ENCODE data around the gene MED10. TPM values are rescaled to one million over a fixed set of nuclear protein-coding genes. Genes with fewer than 3 reads are reported as not detected.

The MED10 gene
- polyA plus RNA-seq, 1 of the 3 experiments (the other 2 are of a cell fraction), result 75.9 TPM

- Histone ChIP-seq H3K4me3 (ENCODE audit: low read depth in 2 of 2, low read length in 1 of 2) (no peak overlapping the region), H3K79me2 (ENCODE audit: insufficient read depth) (no peaks in the 10 kb centered on the region), H3K9me2 (no peaks in the 10 kb centered on the region), H3F3A (replicated peaks; ENCODE audit: insufficient read depth) (no peaks in the 10 kb centered on the region), H3K4me1 (ENCODE audit: control insufficient read depth in 1 of 2, insufficient read depth in 2 of 2, low read depth in 1 of 2, low read length in 1 of 2) (peaks cover 0 to 14% of the 10 kb centered on the region in 2 experiments; a peak in 1 of 4 replicates), H3K27me3 (ENCODE audit: insufficient read depth) (no peaks in the 10 kb centered on the region), H3K4me2 (no peak overlapping the region), H3K9ac (no peak overlapping the region), H2AFZ (ENCODE audit: low read depth) (no peak overlapping the region), H3K27ac (ENCODE audit: low read depth in 2 of 2, low read length in 1 of 2) (no peak overlapping the region), H3K9me3 (no peaks in the 10 kb centered on the region), H4K20me1 (ENCODE audit: insufficient read depth) (no peaks in the 10 kb centered on the region), H3K36me3 (replicated peaks in 1 of 2; ENCODE audit: control insufficient read depth in 1 of 2, insufficient read depth in 2 of 2, low read length in 1 of 2) (peaks cover 0 to under 1% of the 10 kb centered on the region in 2 experiments)
- no peak for TF ChIP-seq FOXJ3 (CRISPR knock-in tag; IDR thresholded peaks at IDR 0.05)
- TF ChIP-seq SMC3 (IDR thresholded peaks at IDR 0.05; ENCODE audit: low read depth, low read length), result no peak
- TF ChIP-seq RAD21 (IDR thresholded peaks at IDR 0.05; ENCODE audit: low read length), result no peak
- no peak for TF ChIP-seq RFX5 (IDR thresholded peaks at IDR 0.05; ENCODE audit: low read length)
- TF ChIP-seq CHD2 (IDR thresholded peaks at IDR 0.05; ENCODE audit: low read length, partially characterized antibody), result no peak
- TF ChIP-seq EZH2phosphoT487 (IDR thresholded peaks at IDR 0.05; ENCODE audit: borderline replicate concordance, low read depth), result no peak
- TF ChIP-seq MEF2A (IDR thresholded peaks at IDR 0.05; ENCODE audit: borderline replicate concordance, low read depth), result no peak
- TF ChIP-seq POLR2AphosphoS5 (IDR thresholded peaks at IDR 0.05; ENCODE audit: low read depth, low read length), result no peak
- TF ChIP-seq, protein P1, sequence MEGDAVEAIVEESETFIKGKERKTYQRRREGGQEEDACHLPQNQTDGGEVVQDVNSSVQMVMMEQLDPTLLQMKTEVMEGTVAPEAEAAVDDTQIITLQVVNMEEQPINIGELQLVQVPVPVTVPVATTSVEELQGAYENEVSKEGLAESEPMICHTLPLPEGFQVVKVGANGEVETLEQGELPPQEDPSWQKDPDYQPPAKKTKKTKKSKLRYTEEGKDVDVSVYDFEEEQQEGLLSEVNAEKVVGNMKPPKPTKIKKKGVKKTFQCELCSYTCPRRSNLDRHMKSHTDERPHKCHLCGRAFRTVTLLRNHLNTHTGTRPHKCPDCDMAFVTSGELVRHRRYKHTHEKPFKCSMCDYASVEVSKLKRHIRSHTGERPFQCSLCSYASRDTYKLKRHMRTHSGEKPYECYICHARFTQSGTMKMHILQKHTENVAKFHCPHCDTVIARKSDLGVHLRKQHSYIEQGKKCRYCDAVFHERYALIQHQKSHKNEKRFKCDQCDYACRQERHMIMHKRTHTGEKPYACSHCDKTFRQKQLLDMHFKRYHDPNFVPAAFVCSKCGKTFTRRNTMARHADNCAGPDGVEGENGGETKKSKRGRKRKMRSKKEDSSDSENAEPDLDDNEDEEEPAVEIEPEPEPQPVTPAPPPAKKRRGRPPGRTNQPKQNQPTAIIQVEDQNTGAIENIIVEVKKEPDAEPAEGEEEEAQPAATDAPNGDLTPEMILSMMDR (IDR thresholded peaks at IDR 0.05), result no peak
- TF ChIP-seq TAF1 (IDR thresholded peaks at IDR 0.05; ENCODE audit: borderline replicate concordance, low read depth, low read length), result no peak
- no peak for TF ChIP-seq GABPA (IDR thresholded peaks at IDR 0.05; ENCODE audit: low read depth)
- no peak for TF ChIP-seq TEAD4 (IDR thresholded peaks at IDR 0.05; ENCODE audit: borderline replicate concordance, insufficient read depth)
- no peak for TF ChIP-seq IRF3 (IDR thresholded peaks at IDR 0.05; ENCODE audit: low read depth, low read length)
- TF ChIP-seq USF1 (IDR thresholded peaks at IDR 0.05; ENCODE audit: borderline replicate concordance, low read depth), result no peak
- no peak for DNase-seq
- ChIA-PET CTCF (interaction anchor here (0.6 to 0.9 kb wide), 2 partner anchors 21 to 157 kb away, joined by 3 read pairs; no protein-coding TSS in a partner anchor), POLR2A (interaction anchor here (0.6 kb wide), 1 partner anchor 120 kb away, joined by 4 read pairs; no protein-coding TSS in a partner anchor)
- WGBS (ENCODE audit: low lambda C conversion rate), result 56% methylated on average over 6 of the region's 8 CpGs
These were observed 17.2 kb downstream of the MED10 start for GRCh38 chr5:6361101-6361500.

All from SK-N-SH (cell line).